Nephron progenitor cell (in vitro differentiated cells): Measurements from ENCODE around the gene WDR93.

ENCODE experiments used
- DNase-seq: peaks from one replicate; pipeline ENCODE4 v3.0.0; 2021
- H3K27ac Mint-ChIP-seq: 2 replicates; pipeline ENCODE4 v1.8.0; 2021; ENCODE audit warnings: mild to moderate bottlenecking, moderate library complexity, mixed read lengths
- H3K27me3 Mint-ChIP-seq: 2 replicates; pipeline ENCODE4 v1.8.0; 2021; ENCODE audit warnings: mild to moderate bottlenecking, low read depth, mixed read lengths; ENCODE audit not compliant: poor library complexity
- H3K36me3 Mint-ChIP-seq: 2 replicates; pipeline ENCODE4 v1.8.0; 2021; ENCODE audit warnings: low read depth, mixed read lengths
- H3K4me1 Mint-ChIP-seq: 2 replicates; pipeline ENCODE4 v1.8.0; 2021; ENCODE audit warnings: mixed read lengths
- H3K4me3 Mint-ChIP-seq: 2 replicates; pipeline ENCODE4 v1.8.0; 2021; ENCODE audit warnings: mild to moderate bottlenecking, moderate library complexity, mixed read lengths
- H3K9me3 Mint-ChIP-seq: 2 replicates; pipeline ENCODE4 v1.8.0; 2021; ENCODE audit warnings: mild to moderate bottlenecking, moderate library complexity, mixed read lengths
- TF ChIP-seq, protein P1 (sequence below): fragments of 200-600 bp; sonication (generic); IDR thresholded peaks from 2 replicates; pipeline ENCODE4 v1.5.0; 2021; ENCODE audit warnings: antibody characterized with exemption

The WDR93 gene

GRCh38 chr15:89693696-89694095 lies 3.1 kb downstream of the WDR93 start:
- H3K9me3 Mint-ChIP-seq: peaks cover 9% of the 10 kb centered on the region
- TF ChIP-seq, protein P1, sequence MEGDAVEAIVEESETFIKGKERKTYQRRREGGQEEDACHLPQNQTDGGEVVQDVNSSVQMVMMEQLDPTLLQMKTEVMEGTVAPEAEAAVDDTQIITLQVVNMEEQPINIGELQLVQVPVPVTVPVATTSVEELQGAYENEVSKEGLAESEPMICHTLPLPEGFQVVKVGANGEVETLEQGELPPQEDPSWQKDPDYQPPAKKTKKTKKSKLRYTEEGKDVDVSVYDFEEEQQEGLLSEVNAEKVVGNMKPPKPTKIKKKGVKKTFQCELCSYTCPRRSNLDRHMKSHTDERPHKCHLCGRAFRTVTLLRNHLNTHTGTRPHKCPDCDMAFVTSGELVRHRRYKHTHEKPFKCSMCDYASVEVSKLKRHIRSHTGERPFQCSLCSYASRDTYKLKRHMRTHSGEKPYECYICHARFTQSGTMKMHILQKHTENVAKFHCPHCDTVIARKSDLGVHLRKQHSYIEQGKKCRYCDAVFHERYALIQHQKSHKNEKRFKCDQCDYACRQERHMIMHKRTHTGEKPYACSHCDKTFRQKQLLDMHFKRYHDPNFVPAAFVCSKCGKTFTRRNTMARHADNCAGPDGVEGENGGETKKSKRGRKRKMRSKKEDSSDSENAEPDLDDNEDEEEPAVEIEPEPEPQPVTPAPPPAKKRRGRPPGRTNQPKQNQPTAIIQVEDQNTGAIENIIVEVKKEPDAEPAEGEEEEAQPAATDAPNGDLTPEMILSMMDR: no peak

GRCh38 chr15:89695198-89695597 lies 4.6 kb downstream of the WDR93 start:
- H3K4me3 Mint-ChIP-seq: no peak overlapping the region
- TF ChIP-seq, protein P1: no peak
- peaks cover 6% of the 10 kb centered on the region for H3K4me1 Mint-ChIP-seq
- H3K9me3 Mint-ChIP-seq: peaks cover 9% of the 10 kb centered on the region
- DNase-seq: no peak
- no peak overlapping the region for H3K27ac Mint-ChIP-seq
- peaks cover 80% of the 10 kb centered on the region for H3K27me3 Mint-ChIP-seq
- H3K36me3 Mint-ChIP-seq: no peaks in the 10 kb centered on the region

More at GRCh38 chr15:89693696-89694095, 3.1 kb downstream of the WDR93 start:
- Mint-ChIP-seq H3K4me1 (peaks cover 14% of the 10 kb centered on the region), H3K27ac (no peak overlapping the region), H3K36me3 (no peaks in the 10 kb centered on the region), H3K27me3 (peaks cover 81% of the 10 kb centered on the region), H3K4me3 (no peak overlapping the region)
- DNase-seq: no peak

- Mint-ChIP-seq H3K4me3 (no peak overlapping the region), H3K36me3 (no peaks in the 10 kb centered on the region), H3K9me3 (no peaks in the 10 kb centered on the region), H3K27ac (no peak overlapping the region), H3K27me3 (peaks cover 67% of the 10 kb centered on the region), H3K4me1 (no peaks in the 10 kb centered on the region)
- TF ChIP-seq, protein P1: no peak
- no peak for DNase-seq
Observed at GRCh38 chr15:89704411-89704810, 13.8 kb downstream of the WDR93 start.

DNA sequence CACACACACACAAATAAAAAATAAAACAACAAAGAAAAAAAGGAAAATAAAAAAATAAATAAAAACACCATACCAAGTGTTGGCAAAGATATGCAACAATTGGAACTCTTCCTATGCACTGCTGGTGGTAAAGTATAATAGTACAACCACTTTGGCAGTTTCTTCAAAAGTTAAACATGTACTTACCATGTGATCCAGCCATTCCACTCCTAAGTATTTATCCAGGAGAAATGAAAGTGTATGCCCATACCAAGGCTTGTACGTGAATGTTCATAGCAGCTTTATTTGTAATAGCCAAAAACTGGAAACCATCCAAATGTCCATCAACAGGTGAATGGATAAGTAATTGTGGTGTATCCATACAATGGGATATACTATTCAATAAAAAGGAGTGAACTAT lies 17.0 kb downstream of the WDR93 start:
- Mint-ChIP-seq H3K9me3 (peaks cover 4% of the 10 kb centered on the region), H3K27ac (no peak overlapping the region)
- TF ChIP-seq, protein P1: no peak

GRCh38 chr15:89714775-89715174 lies 24.2 kb downstream of the WDR93 start:
- no peak overlapping the region for H3K27ac Mint-ChIP-seq
- H3K9me3 Mint-ChIP-seq: peaks cover 4% of the 10 kb centered on the region
- no peak overlapping the region for H3K4me3 Mint-ChIP-seq
- H3K36me3 Mint-ChIP-seq: no peaks in the 10 kb centered on the region
- TF ChIP-seq, protein P1: no peak
- no peak for DNase-seq
- no peaks in the 10 kb centered on the region for H3K4me1 Mint-ChIP-seq
- peaks cover 22% of the 10 kb centered on the region for H3K27me3 Mint-ChIP-seq

More for the DNA sequence above, 17.0 kb downstream of the WDR93 start:
- Mint-ChIP-seq H3K27me3 (peaks cover 53% of the 10 kb centered on the region), H3K36me3 (no peaks in the 10 kb centered on the region), H3K4me3 (no peak overlapping the region), H3K4me1 (no peaks in the 10 kb centered on the region)
- no peak for DNase-seq

DNA sequence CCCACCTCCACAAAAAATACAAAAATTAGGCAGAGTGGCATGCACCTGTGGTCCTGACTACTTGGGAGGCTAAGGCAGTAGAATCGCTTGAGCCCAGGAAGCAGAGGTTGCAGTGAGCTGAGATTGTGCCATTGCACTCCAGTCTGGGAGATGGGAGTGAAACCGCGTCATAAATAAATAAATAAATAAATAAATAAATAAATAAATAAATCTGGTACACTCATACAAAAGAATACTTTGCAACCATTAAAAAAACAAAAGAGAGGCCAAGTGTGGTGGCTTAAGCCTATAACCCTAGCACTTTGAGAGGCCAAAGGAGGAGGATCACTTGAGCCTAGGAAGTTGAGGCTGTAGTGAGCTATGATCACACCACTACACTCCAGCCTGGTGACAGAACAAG lies 32.4 kb downstream of the WDR93 start:
- no peaks in the 10 kb centered on the region for H3K4me1 Mint-ChIP-seq
- no peak overlapping the region for H3K27ac Mint-ChIP-seq
- peaks cover 9% of the 10 kb centered on the region for H3K9me3 Mint-ChIP-seq
- H3K36me3 Mint-ChIP-seq: no peaks in the 10 kb centered on the region
- TF ChIP-seq, protein P1: no peak
- H3K27me3 Mint-ChIP-seq: peaks cover 71% of the 10 kb centered on the region
- H3K4me3 Mint-ChIP-seq: no peak overlapping the region
- DNase-seq: no peak
